Liver (tissue), 9 donors: Measurements from ENCODE around the gene OR2T10. TPM values are rescaled to one million over a fixed set of nuclear protein-coding genes. Genes with fewer than 3 reads are reported as not detected.

ENCODE experiments used
- DNase-seq: peaks from one replicate; pipeline ENCODE4 v3.0.0-alpha.2; 2017; ENCODE audit warnings: low spot score
- H3K27ac ChIP-seq, 2 donors: one replicate each; pipeline ENCODE4 v1.7.0; 2013; ENCODE audit warnings: inconsistent platforms in 2 of 2, low read length in 2 of 2, control low read depth in 1 of 2, low read depth in 1 of 2, mild to moderate bottlenecking in 1 of 2
- H3K27me3 ChIP-seq, 4 donors: one replicate each; pipeline versions ENCODE4 v1.6.1 to v1.7.0; 2013; ENCODE audit warnings: low read length in 3 of 4, inconsistent platforms in 1 of 4, mild to moderate bottlenecking in 1 of 4, moderate library complexity in 1 of 4; ENCODE audit not compliant: control insufficient read depth in 4 of 4, insufficient read depth in 4 of 4
- H3K36me3 ChIP-seq, 4 donors: one replicate each; pipeline versions ENCODE4 v1.6.1 to v1.7.0; 2013; ENCODE audit warnings: low read length in 3 of 4, mild to moderate bottlenecking in 3 of 4, low read depth in 1 of 4, moderate library complexity in 1 of 4; ENCODE audit not compliant: control insufficient read depth in 4 of 4, insufficient read depth in 3 of 4
- H3K4me1 ChIP-seq, 4 donors: one replicate each; pipeline versions ENCODE4 v1.6.1 to v1.7.0; 2013; ENCODE audit warnings: low read length in 3 of 4, mild to moderate bottlenecking in 3 of 4, moderate library complexity in 1 of 4; ENCODE audit not compliant: control insufficient read depth in 4 of 4, insufficient read depth in 4 of 4
- H3K4me3 ChIP-seq, 3 donors: one replicate each; pipeline versions ENCODE4 v1.6.1 to v1.7.0; 2013; ENCODE audit warnings: low read length in 3 of 3, control low read depth in 1 of 3, low read depth in 1 of 3, mild to moderate bottlenecking in 1 of 3
- H3K9ac ChIP-seq, 2 donors: one replicate each; pipeline ENCODE4 v1.7.0; 2013; ENCODE audit warnings: low read length in 2 of 2, mild to moderate bottlenecking in 2 of 2, moderate library complexity in 2 of 2, control low read depth in 1 of 2, low read depth in 1 of 2
- H3K9me3 ChIP-seq, 4 donors: one replicate each; pipeline versions ENCODE4 v1.6.1 to v1.7.0; 2013; ENCODE audit warnings: low read length in 3 of 4; ENCODE audit not compliant: control insufficient read depth in 4 of 4
- ATF3 ChIP-seq: IDR thresholded peaks from 2 replicates; pipeline ENCODE4 v1.6.1; 2016; ENCODE audit warnings: antibody characterized with exemption
- EGR1 ChIP-seq, 2 donors: IDR thresholded peaks; 2 replicates each; pipeline ENCODE4 v1.6.1; 2016 to 2018; ENCODE audit warnings: antibody characterized with exemption in 2 of 2, low read depth in 2 of 2
- FOXA1 ChIP-seq: IDR thresholded peaks from 2 replicates; pipeline ENCODE4 v1.6.1; 2016; ENCODE audit warnings: antibody characterized with exemption
- JUND ChIP-seq, 2 donors: IDR thresholded peaks; 2 replicates each; pipeline ENCODE4 v1.6.1; 2016; ENCODE audit warnings: antibody characterized with exemption in 2 of 2
- MAX ChIP-seq: IDR thresholded peaks from 2 replicates; pipeline ENCODE4 v1.6.1; 2016; ENCODE audit warnings: antibody characterized with exemption
- NR2F2 ChIP-seq: IDR thresholded peaks from 2 replicates; pipeline ENCODE4 v1.6.1; 2016; ENCODE audit warnings: antibody characterized with exemption
- RAD21 ChIP-seq, 2 donors: IDR thresholded peaks; 2 replicates each; pipeline ENCODE4 v1.6.1; 2016; ENCODE audit warnings: antibody characterized with exemption in 2 of 2, mild to moderate bottlenecking in 2 of 2
- REST ChIP-seq: IDR thresholded peaks from 2 replicates; pipeline ENCODE4 v1.6.1; 2016; ENCODE audit warnings: antibody characterized with exemption, mild to moderate bottlenecking
- WGBS: extraction: QIAGEN DNeasy Blood & Tissue Kit; methylation state at CpG from one replicate; pipeline ENCODE4 v1.1.7; 2013; 5-methylcytosine and 5-hydroxymethylcytosine counted together
- polyA plus RNA-seq, 2 donors: library from polyadenylated mRNA; stranded (reverse) in 1 of 2; unstranded in 1 of 2; fragments of 200-250 nt in 1 of 2; fragments of >200 nt in 1 of 2; fragmentation: Nextera tagmentation in 1 of 2; extraction: Ambion mirVana in 1 of 2; gene quantifications; one replicate each; pipeline versions ENCODE4 v1.2.1 to v1.2.3, GENCODE V29; 2013 to 2015
- total RNA-seq, 2 donors: library from RNA; depleted of rRNA; stranded (reverse); fragments of >200 nt; gene quantifications; one replicate each; pipeline ENCODE4 v1.2.3, GENCODE V29; 2014
- donor health status: healthy.
- donor health status: healthy.
- donor health status: healthy.
- donor health status: healthy.
- donor health status: healthy.

OR2T10 gene
- total and polyA plus RNA-seq, 4 donors: not detected

GRCh38 chr1:248631354-248632008 is 34.0 kb upstream of the OR2T10 start:
- DNase-seq: no peak
- Histone ChIP-seq H3K27ac (no peak overlapping the region), H3K9me3 (no peaks in the 10 kb centered on the region), H3K4me3 (no peak overlapping the region), H3K36me3 (no peaks in the 10 kb centered on the region), H3K4me1 (no peaks in the 10 kb centered on the region), H3K27me3 (no peaks in the 10 kb centered on the region), H3K9ac (no peak overlapping the region)
- TF ChIP-seq MAX: no peak
- TF ChIP-seq JUND (IDR thresholded peaks at IDR 0.05): peak in 1 of 2 donors; percentile 58
- peak; percentile 45 for TF ChIP-seq ATF3
- WGBS: 73% methylated on average over 7 of the region's 7 CpGs

- H3K4me1 ChIP-seq: no peaks in the 10 kb centered on the region
- H3K27ac ChIP-seq: no peak overlapping the region
- no peak overlapping the region for H3K4me3 ChIP-seq
- no peak for TF ChIP-seq RAD21 (IDR thresholded peaks at IDR 0.05)
- no peak for TF ChIP-seq REST
- TF ChIP-seq EGR1 (IDR thresholded peaks at IDR 0.05; ENCODE audit: low read depth in 2 of 2): no peak
- no peak for TF ChIP-seq NR2F2
- WGBS: 70% methylated on average over 2 of the region's 2 CpGs
- DNase-seq: no peak
- no peak overlapping the region for H3K9ac ChIP-seq
- H3K36me3 ChIP-seq: no peaks in the 10 kb centered on the region
- no peaks in the 10 kb centered on the region for H3K9me3 ChIP-seq
- H3K27me3 ChIP-seq: no peaks in the 10 kb centered on the region
These were observed 33.1 kb upstream of the OR2T10 start for GRCh38 chr1:248630551-248630950.

GRCh38 chr1:248627971-248628844 is 30.7 kb upstream of the OR2T10 start:
- Histone ChIP-seq H3K27ac (no peak overlapping the region), H3K4me1 (no peaks in the 10 kb centered on the region), H3K27me3 (no peaks in the 10 kb centered on the region), H3K9ac (no peak overlapping the region), H3K9me3 (no peaks in the 10 kb centered on the region), H3K4me3 (no peak overlapping the region), H3K36me3 (no peaks in the 10 kb centered on the region)
- no peak for DNase-seq
- TF ChIP-seq FOXA1 (no peak), REST (no peak)
- WGBS: 85% methylated on average over 9 of the region's 9 CpGs
